ENCODE results near the gene SELENOT. TPM values are rescaled to one million over a fixed set of nuclear protein-coding genes. Genes with fewer than 3 reads are reported as not detected.

Gene SELENOT
- total and polyA plus RNA-seq, 7 donors, result 41.5 to 104 (median 57.9) TPM

DNA sequence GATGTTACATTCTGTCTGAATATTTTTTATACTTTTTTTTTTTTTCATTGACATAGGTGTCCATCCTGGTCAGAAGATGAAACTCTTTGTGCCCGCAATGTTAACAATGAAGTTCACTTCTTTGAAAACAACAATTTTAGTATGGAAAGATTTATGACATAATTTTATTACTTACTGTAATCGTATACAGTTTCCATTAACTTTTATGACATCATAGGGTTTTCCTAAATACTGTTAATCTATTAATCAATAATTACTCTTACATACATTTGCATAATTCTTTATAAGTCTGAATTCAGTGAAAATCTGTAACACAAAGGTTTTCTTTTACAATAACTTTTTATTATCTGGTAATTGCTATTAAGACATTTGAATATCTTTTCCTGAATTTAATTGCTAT, 38.9 kb upstream of the SELENOT start:
- intact Hi-C loops (cut with DNase I), result no loop called here
- Histone ChIP-seq H3K27me3 (ENCODE audit: insufficient read depth in 3 of 3, low read length in 2 of 3) (no peaks in the 10 kb centered on the region), H3K27ac (no peak overlapping the region), H3K4me3 (no peak overlapping the region), H3K4me1 (no peaks in the 10 kb centered on the region), H3K36me3 (ENCODE audit: insufficient read depth in 1 of 2, low read depth in 1 of 2) (peaks cover 0 to 67% of the 10 kb centered on the region in 2 donors), H3K9me3 (no peaks in the 10 kb centered on the region)
- ATAC-seq (no peak), DNase-seq (no peak)
- TF ChIP-seq, protein P1, sequence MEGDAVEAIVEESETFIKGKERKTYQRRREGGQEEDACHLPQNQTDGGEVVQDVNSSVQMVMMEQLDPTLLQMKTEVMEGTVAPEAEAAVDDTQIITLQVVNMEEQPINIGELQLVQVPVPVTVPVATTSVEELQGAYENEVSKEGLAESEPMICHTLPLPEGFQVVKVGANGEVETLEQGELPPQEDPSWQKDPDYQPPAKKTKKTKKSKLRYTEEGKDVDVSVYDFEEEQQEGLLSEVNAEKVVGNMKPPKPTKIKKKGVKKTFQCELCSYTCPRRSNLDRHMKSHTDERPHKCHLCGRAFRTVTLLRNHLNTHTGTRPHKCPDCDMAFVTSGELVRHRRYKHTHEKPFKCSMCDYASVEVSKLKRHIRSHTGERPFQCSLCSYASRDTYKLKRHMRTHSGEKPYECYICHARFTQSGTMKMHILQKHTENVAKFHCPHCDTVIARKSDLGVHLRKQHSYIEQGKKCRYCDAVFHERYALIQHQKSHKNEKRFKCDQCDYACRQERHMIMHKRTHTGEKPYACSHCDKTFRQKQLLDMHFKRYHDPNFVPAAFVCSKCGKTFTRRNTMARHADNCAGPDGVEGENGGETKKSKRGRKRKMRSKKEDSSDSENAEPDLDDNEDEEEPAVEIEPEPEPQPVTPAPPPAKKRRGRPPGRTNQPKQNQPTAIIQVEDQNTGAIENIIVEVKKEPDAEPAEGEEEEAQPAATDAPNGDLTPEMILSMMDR (IDR thresholded peaks at IDR 0.05), result no peak
- WGBS, 3 donors, result 75 to 94% (median 79%) methylated on average over 2 of the region's 2 CpGs

DNA sequence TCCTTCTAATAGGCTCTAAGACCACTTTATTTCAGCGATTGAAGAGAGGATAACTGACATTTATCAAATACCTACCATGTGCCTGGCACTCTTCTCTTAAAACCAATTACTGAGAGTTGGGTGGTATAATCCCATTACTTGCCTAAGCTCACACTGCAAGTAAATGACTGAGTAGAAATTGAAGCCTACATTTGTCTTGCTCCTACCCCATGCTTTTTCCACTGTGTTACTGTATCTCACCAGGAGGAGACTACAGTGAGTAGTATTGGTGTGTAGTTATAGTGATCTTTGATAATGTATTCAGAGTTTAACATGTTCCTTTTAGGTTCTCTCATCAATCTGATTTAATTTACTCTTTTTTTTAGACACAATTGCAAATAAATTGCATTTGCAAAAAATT, 35.8 kb upstream of the SELENOT start:
- 86 to 94% (median 88%) methylated on average over 1 of the region's 1 CpG for WGBS, 3 donors
- no peaks in the 10 kb centered on the region for H3K9me3 ChIP-seq
- H3K27me3 ChIP-seq (ENCODE audit: insufficient read depth in 3 of 3, low read length in 2 of 3), result no peaks in the 10 kb centered on the region
- ATAC-seq (no peak), DNase-seq (no peak)
- no peaks in the 10 kb centered on the region for H3K4me1 ChIP-seq
- H3K4me3 ChIP-seq, result no peak overlapping the region
- intact Hi-C loops (cut with DNase I), result no loop called here
- no peak overlapping the region for H3K27ac ChIP-seq
- peaks cover 0 to 96% of the 10 kb centered on the region in 2 donors for H3K36me3 ChIP-seq (ENCODE audit: insufficient read depth in 1 of 2, low read depth in 1 of 2)
- TF ChIP-seq, protein P1 (IDR thresholded peaks at IDR 0.05), result no peak

DNA sequence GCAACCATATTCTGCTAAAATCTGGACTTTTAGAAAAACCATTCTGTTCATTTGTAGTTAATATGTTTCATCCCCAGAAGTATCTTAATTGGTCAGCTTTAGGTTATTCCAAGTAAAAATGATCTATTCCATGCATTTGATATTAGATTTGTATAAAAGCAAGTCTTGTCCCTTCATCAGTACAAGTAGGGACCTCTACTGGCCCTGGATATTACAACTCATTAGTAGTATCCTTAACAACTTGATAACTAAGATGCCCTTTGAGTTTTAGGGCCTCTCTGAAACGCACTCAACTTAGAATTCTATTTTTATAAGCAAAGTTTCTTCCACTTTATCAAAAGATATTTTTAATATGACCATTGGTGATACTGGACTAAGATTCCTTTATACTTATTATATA, 25.3 kb upstream of the SELENOT start:
- 67 to 79% (median 78%) methylated on average over 1 of the region's 1 CpG for WGBS, 3 donors
- TF ChIP-seq, protein P1 (IDR thresholded peaks at IDR 0.05), result no peak
- no peak for DNase-seq
- Histone ChIP-seq H3K27me3 (ENCODE audit: insufficient read depth in 3 of 3, low read length in 2 of 3) (no peaks in the 10 kb centered on the region), H3K4me3 (no peak overlapping the region), H3K36me3 (ENCODE audit: insufficient read depth in 1 of 2, low read depth in 1 of 2) (peaks cover 7 to 96% of the 10 kb centered on the region in 2 donors), H3K9me3 (no peaks in the 10 kb centered on the region), H3K4me1 (no peaks in the 10 kb centered on the region), H3K27ac (no peak overlapping the region)
- no peak for ATAC-seq
- intact Hi-C loops (cut with DNase I), result no loop called here

DNA sequence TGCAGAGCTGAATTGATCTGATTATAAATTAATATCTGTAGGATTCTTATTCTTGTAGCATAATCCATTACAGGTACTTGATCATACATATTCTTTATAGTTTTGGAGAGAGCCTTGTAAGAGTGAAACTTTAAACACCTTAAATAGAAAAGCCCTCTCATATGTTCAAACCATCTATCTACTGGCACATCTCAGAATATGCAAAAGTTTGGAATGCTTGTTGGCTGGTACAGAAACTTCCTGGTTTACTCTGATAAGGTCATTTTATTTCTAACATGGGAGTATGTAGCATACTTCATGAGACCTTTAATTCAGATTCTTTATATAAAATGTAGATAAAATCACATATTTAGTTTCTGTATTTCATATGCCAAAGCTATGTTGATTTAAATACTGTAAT, 21.9 kb upstream of the SELENOT start:
- peaks cover 3 to 95% of the 10 kb centered on the region in 2 donors for H3K36me3 ChIP-seq (ENCODE audit: insufficient read depth in 1 of 2, low read depth in 1 of 2)
- no peaks in the 10 kb centered on the region for H3K9me3 ChIP-seq
- no peaks in the 10 kb centered on the region for H3K4me1 ChIP-seq
- TF ChIP-seq, protein P1 (IDR thresholded peaks at IDR 0.05), result no peak
- DNase-seq (no peak), ATAC-seq (no peak)
- H3K27ac ChIP-seq, result no peak overlapping the region
- H3K27me3 ChIP-seq (ENCODE audit: insufficient read depth in 3 of 3, low read length in 2 of 3), result no peaks in the 10 kb centered on the region
- no peak overlapping the region for H3K4me3 ChIP-seq
- intact Hi-C loops (cut with DNase I), result no loop called here

GRCh38 chr3:150582620-150583019, 20.5 kb upstream of the SELENOT start:
- Histone ChIP-seq H3K27me3 (ENCODE audit: insufficient read depth in 3 of 3, low read length in 2 of 3) (no peaks in the 10 kb centered on the region), H3K36me3 (ENCODE audit: insufficient read depth in 1 of 2, low read depth in 1 of 2) (peaks cover 0 to 86% of the 10 kb centered on the region in 2 donors), H3K4me1 (peaks cover 4% of the 10 kb centered on the region), H3K4me3 (no peak overlapping the region), H3K9me3 (no peaks in the 10 kb centered on the region), H3K27ac (no peak overlapping the region)
- DNase-seq (no peak), ATAC-seq (no peak)
- TF ChIP-seq, protein P1 (IDR thresholded peaks at IDR 0.05), result no peak
- intact Hi-C loops (cut with DNase I), result no loop called here
- 79 to 82% (median 79%) methylated on average over 2 of the region's 2 CpGs for WGBS, 3 donors

Measured in psoas muscle (tissue), 8 donors.